Measurements from ENCODE around the gene VPS13D.

DNA sequence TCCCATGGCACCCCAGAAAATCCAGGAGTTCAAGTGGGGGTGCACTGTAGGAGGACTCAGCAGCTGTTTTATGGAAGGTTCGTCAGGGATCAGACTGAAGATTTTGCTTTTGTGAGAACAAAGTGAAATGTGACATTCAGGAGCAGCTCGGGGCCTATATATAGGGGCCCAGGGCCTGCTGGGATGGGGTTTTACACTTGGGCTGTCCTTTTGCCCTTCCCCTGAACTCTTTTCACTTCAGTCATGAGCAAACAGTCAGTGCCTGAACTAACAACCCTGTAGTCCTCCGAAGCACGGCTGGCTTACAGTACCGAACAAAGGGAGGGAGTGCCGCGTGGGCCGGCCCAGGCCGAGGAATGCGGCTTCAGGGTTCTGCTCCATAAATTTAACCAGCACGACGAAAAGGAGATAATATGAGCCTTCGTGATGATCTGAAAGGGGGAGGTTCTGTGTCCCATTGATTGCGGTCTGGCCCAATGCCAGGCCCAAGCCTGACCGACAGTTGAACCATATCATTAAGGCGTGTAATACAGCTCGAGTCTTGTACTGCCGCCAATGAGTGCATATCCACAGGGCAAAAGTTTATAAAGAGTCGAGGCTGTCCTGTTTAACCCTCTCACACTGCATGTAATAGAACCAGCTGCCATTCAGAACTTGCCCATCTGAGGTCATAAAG is 248.2 kb downstream of the VPS13D start:
- TF ChIP-seq, protein P1, sequence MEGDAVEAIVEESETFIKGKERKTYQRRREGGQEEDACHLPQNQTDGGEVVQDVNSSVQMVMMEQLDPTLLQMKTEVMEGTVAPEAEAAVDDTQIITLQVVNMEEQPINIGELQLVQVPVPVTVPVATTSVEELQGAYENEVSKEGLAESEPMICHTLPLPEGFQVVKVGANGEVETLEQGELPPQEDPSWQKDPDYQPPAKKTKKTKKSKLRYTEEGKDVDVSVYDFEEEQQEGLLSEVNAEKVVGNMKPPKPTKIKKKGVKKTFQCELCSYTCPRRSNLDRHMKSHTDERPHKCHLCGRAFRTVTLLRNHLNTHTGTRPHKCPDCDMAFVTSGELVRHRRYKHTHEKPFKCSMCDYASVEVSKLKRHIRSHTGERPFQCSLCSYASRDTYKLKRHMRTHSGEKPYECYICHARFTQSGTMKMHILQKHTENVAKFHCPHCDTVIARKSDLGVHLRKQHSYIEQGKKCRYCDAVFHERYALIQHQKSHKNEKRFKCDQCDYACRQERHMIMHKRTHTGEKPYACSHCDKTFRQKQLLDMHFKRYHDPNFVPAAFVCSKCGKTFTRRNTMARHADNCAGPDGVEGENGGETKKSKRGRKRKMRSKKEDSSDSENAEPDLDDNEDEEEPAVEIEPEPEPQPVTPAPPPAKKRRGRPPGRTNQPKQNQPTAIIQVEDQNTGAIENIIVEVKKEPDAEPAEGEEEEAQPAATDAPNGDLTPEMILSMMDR (IDR thresholded peaks at IDR 0.05; ENCODE audit: low read depth, low read length, poor library complexity, severe bottlenecking), result no peak
- TF ChIP-seq EZH2phosphoT487 (IDR thresholded peaks at IDR 0.05; ENCODE audit: borderline replicate concordance, low read length), result no peak

All from DOHH2 (cell line).